ENCODE results near the gene UPP1.
A peak's percentile ranks its signal among the peaks of the same experiment; 100 is the strongest.

Gene UPP1

DNA sequence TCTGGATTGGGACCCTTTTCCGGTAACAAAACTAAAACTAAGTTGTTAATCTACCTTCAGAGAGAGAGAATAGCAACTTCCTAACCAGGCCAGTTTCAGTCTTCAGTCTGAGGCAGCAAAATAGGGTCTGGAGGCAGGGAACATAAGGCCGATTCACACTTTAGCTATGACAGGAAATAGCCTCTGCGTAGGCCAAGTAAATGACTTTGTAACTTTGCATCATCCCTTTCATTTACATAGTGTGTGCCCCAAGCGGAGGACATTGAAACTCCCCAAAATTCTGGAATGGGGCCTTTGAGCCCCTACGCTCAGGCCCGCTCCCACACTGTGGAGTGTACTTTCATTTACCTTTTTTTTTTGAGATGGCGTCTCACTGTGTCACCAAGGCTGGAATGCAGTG is 1.7 kb upstream of the UPP1 start:
- DNase-seq, result no peak

DNA sequence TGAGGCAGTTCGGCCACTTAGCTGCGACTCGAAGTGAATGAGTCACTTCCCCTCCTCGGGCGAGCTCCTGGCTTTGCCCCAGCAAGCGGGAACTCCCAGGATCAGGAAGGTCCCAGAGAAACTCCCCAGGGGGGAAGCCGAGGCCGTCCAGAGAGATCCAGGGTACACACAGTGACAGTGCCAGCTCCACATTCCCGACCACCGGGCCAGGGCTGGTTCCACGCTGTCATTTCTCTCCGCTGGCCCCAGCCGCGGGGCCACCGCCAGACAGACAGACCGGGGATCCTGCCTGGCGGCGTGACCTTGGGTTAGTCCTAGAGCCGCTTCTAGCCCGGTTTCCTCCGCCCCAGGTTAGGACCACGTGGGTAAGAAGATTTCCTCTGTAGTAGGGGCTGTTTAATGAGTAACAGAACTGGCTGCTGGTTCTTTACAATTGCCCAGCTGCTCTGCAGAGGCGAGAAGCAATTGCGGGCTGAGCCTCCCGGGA is 463 bp upstream of the UPP1 start:
- no peak for DNase-seq

- DNase-seq, result no peak
Observed at GRCh38 chr7:48090095-48090805, 1.2 kb downstream of the UPP1 start.

GRCh38 chr7:48091506-48092433 is 2.7 kb downstream of the UPP1 start:
- DNase-seq, result no peak

GRCh38 chr7:48094861-48095293 is 5.8 kb downstream of the UPP1 start:
- no peak for DNase-seq

GRCh38 chr7:48096273-48096672 is 7.2 kb downstream of the UPP1 start:
- no peak for DNase-seq

GRCh38 chr7:48097521-48098231 is 8.6 kb downstream of the UPP1 start:
- no peak for DNase-seq

DNA sequence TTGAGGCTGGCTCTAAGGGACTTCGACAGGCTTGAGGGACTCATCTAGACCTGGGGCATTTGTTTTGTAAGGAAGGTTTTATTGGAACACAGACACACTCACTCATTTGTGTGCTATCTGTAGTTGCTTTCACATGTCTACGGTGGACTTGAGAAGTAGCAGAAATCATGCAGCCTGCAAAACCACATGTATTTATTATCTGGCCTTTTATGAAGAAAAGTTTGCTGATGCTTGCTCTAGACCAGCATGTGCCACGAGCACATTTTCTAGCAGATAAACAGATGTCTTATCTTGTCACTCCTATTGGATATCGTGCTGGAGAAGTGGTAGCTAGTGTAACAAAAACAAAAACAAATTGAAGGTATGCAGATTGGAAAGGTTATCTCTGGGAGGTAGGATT is 9.8 kb downstream of the UPP1 start:
- DNase-seq, result no peak

DNA sequence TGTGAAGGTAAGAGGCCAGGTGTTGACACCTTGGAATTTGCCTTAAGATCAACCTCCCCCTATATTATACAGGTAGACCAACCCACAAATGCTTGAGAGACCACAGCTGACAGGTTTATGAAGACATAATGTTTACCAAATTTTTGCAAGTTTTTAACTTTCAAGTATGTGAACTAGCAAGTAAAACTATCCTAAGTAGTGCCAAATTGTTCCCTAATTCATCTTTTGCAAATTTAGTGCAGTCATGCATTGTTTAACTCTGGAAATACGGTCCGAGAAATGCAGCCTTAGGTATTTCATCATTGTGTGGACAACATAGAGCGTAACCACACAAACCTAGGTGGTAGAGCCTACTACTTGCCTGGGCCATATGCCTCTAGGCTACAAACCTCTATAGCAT is 10.7 kb downstream of the UPP1 start:
- DNase-seq, result no peak

DNA sequence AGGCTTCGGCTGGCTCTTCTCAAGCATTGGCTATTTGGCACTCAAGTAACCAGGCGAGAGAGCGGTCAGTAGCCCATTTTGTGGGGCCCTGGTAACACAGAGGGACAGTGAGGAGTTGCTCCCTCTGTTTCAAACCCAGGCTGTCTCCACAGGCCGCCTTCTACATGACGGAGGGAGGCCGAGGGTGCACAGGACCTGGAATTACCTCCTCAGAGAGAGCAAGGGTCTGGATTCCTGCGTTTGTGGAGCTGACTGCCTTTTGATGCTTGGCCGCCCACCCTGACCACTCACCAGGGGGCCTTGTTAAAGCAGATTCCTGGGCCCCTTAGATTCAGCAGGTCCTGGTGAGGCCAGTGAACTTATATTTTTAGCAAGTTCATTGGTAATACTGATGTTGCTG is 12.3 kb downstream of the UPP1 start:
- no peak for DNase-seq

DNA sequence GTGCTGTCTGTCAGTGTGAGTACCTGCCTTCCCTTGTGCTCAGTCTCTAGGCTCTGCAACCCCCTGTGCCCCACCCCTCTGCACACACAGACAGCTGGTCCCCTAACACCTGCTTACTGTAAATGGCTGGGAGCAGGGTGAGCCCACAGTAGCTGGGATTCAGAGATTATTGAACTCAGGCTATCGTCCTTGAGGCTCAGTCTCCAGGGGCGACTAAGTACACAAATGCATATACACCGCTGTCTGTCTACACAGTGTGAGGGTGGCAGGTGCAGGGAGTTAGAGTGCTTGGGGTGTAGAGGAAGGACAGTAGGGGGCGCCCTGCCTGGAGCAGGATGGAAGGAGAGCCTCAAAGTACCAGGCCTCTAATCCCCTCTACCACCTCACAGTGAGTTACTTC is 12.9 kb downstream of the UPP1 start:
- no peak for DNase-seq

GRCh38 chr7:48102530-48102929 is 13.5 kb downstream of the UPP1 start:
- DNase-seq, result no peak

- DNase-seq, result no peak
Observed at GRCh38 chr7:48105045-48105444, 16.0 kb downstream of the UPP1 start.

DNA sequence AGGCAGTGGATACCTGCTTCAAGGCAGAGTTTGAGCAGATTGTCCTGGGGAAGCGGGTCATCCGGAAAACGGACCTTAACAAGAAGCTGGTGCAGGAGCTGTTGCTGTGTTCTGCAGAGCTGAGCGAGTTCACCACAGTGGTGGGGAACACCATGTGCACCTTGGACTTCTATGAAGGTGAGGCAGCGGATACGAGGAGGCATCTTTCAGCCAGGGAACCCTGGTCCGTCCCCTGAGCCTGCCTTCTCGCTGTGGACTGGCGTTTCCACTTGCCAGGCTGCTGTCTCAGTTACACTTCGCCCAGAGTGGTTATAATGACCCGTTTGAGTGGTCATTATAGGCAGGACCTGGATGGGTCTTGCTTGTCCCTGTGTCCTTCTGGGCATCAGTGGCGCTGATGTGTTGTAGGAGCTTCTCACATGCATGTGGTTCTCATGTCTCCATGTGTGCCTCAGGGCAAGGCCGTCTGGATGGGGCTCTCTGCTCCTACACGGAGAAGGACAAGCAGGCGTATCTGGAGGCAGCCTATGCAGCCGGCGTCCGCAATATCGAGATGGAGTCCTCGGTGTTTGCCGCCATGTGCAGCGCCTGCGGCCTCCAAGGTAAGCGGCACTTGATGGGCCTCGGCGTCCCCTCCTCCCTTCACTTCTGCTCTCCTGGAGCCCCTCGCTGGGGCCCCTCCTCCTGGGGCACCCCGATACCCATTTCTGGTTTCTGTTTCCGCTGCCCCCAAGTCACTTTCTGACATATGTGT is 18.0 kb downstream of the UPP1 start:
- no peak for DNase-seq

- no peak for DNase-seq
Observed at GRCh38 chr7:48107926-48108472, 18.9 kb downstream of the UPP1 start.

DNA sequence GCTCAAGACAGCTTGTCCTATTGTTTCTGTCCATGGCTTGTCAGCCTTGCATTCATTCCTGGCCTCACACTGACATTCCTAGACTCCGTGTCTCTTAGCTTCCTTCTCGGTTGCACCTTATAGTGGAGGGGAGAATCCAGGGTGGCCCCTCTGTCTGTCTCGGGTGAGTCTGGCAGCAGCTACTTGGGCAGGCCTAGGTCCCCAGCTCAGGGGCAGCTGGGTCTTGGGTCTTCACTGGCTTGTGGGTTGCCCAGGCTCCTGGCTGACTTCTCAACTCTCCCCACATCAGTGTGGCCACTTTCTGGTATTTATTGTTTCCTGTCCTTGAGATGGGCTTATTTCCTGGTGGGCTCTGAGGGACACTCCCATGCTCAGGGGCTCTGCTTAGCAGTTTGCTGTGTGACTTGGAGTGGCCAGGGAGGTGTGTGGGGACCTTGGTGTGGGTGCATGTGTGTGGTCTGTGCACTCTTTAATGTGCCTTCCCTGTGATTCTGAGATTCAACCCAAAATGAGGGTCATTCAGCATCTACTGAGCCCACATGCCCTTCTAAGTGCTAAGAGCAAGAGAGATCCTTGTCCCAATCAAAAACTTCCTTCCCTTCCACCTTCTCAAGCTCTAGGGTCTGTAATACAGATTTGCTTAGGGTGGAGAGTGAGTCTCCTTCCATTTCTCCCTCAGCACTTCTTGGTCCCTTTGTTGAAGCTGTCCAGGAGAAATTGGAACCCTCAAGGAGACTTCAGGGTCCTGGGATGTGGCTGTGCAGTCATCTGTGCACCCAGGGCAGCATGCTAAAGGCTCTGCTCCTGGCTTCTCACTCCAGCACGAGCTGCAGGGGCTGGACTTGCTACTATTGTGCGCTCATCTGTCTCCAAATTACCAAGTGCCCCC is 20.1 kb downstream of the UPP1 start:
- no peak for DNase-seq

DNA sequence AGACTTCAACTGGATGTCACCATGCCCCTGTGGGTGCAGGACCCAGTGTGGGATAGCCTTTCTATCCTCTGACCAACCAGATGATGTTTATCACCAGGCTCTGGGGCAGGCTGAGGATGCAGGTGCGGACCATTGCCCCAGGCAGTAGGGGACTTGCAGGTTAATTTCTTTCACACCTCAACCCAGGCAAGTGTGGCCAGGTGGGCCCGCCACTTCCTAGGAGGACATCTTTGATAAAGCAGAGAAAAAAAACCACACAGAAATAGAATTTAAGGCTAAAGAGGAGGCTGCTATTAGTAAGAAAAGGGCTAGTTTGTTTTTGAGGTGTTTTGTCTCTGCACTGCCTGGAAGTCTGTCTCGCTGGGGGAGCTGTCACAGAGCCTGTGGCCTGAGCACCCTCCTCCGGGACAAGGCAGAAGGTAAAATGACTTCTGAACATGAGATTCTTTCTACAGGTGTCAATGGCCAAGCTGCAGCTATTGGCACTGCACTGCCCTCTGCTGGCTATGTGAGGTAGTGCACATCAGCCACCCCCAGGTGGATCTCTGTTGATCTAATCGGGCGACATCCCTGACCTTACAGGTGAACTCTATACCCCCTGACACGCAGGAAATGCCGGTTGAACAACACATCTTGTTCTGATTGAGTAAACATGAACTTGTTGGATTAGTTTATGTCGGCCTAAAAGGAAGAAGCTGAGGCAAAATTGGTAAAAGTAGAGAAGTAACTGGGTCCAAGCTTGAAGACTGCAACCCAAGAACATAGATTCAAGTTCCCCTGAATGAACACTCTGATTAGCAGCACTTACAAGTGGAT is 21.0 kb downstream of the UPP1 start:
- peak; percentile 89 to 95 for DNase-seq

GRCh38 chr7:48110868-48111267 is 21.8 kb downstream of the UPP1 start:
- no peak for DNase-seq

DNA sequence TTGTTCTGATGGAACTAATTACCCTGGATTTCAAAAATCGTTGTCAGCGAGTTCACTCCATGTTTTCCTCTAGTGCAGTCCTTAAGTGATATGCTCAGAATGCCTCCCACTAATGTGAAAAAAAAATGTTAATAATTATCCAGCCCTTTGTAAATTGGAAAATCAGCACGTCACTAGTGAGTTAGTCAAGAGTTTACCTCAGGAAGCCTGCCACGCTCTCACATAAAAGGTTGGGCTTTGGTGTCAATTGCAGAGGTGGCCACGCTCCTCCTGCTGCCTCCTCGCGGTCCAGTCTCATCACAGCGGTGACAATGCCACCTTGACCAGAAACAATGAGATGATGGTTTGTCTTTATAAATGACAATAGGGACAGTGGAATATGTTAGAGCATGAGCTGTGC is 22.5 kb downstream of the UPP1 start:
- DNase-seq, result no peak
